Measurements from ENCODE around the gene RPS6KL1.

Gene RPS6KL1

GRCh38 chr14:74938531-74939495 is 15.8 kb upstream of the RPS6KL1 start:
- Histone ChIP-seq H3K79me2 (no peaks in the 10 kb centered on the region), H3K4me3 (ENCODE audit: low read depth, low read length) (no peak overlapping the region), H3K4me2 (ENCODE audit: low read length) (no peak overlapping the region), H3K27ac (peak overlapping the region; percentile 15), H2AFZ (no peak overlapping the region), H3K9ac (no peak overlapping the region), H3K27me3 (ENCODE audit: control insufficient read depth, insufficient read depth, low read length) (no peaks in the 10 kb centered on the region), H3K36me3 (ENCODE audit: control insufficient read depth, insufficient read depth, low read length) (no peaks in the 10 kb centered on the region), H3K4me1 (no peaks in the 10 kb centered on the region), H3K9me3 (ENCODE audit: control insufficient read depth, low read length) (no peaks in the 10 kb centered on the region)
- no peak for TF ChIP-seq CTCF (IDR thresholded peaks at IDR 0.05)

- Histone ChIP-seq H3K36me3 (ENCODE audit: control insufficient read depth, insufficient read depth, low read length) (no peaks in the 10 kb centered on the region), H3K9ac (no peak overlapping the region), H3K27me3 (ENCODE audit: control insufficient read depth, insufficient read depth, low read length) (no peaks in the 10 kb centered on the region), H3K9me3 (ENCODE audit: control insufficient read depth, low read length) (no peaks in the 10 kb centered on the region), H3K4me1 (no peaks in the 10 kb centered on the region), H3K4me2 (ENCODE audit: low read length) (no peak overlapping the region), H3K27ac (no peak overlapping the region), H2AFZ (no peak overlapping the region), H3K4me3 (ENCODE audit: low read depth, low read length) (no peak overlapping the region), H3K79me2 (no peaks in the 10 kb centered on the region)
- TF ChIP-seq CTCF (IDR thresholded peaks at IDR 0.05) = no peak
Measured at GRCh38 chr14:74937171-74937570, 14.1 kb upstream of the RPS6KL1 start.

GRCh38 chr14:74936731-74937130 is 13.7 kb upstream of the RPS6KL1 start:
- Histone ChIP-seq H3K27ac (no peak overlapping the region), H2AFZ (no peak overlapping the region), H3K4me1 (no peaks in the 10 kb centered on the region), H3K79me2 (no peaks in the 10 kb centered on the region), H3K4me2 (ENCODE audit: low read length) (no peak overlapping the region), H3K9me3 (ENCODE audit: control insufficient read depth, low read length) (no peaks in the 10 kb centered on the region), H3K9ac (no peak overlapping the region), H3K36me3 (ENCODE audit: control insufficient read depth, insufficient read depth, low read length) (no peaks in the 10 kb centered on the region), H3K27me3 (ENCODE audit: control insufficient read depth, insufficient read depth, low read length) (no peaks in the 10 kb centered on the region), H3K4me3 (ENCODE audit: low read depth, low read length) (no peak overlapping the region)
- TF ChIP-seq CTCF (IDR thresholded peaks at IDR 0.05) = no peak

- Histone ChIP-seq H3K27me3 (ENCODE audit: control insufficient read depth, insufficient read depth, low read length) (no peaks in the 10 kb centered on the region), H3K4me2 (ENCODE audit: low read length) (no peak overlapping the region), H3K4me3 (ENCODE audit: low read depth, low read length) (no peak overlapping the region), H3K36me3 (ENCODE audit: control insufficient read depth, insufficient read depth, low read length) (no peaks in the 10 kb centered on the region), H3K9me3 (ENCODE audit: control insufficient read depth, low read length) (no peaks in the 10 kb centered on the region), H3K4me1 (no peaks in the 10 kb centered on the region), H3K9ac (no peak overlapping the region), H3K27ac (no peak overlapping the region), H3K79me2 (no peaks in the 10 kb centered on the region), H2AFZ (no peak overlapping the region)
- no peak for TF ChIP-seq CTCF (IDR thresholded peaks at IDR 0.05)
Measured at GRCh38 chr14:74936151-74936550, 13.1 kb upstream of the RPS6KL1 start.

- H3K4me1 ChIP-seq = no peaks in the 10 kb centered on the region
- TF ChIP-seq CTCF (IDR thresholded peaks at IDR 0.05) = no peak
- no peak overlapping the region for H3K4me3 ChIP-seq (ENCODE audit: low read depth, low read length)
- H3K79me2 ChIP-seq = no peaks in the 10 kb centered on the region
- H3K27ac ChIP-seq = no peak overlapping the region
- no peaks in the 10 kb centered on the region for H3K27me3 ChIP-seq (ENCODE audit: control insufficient read depth, insufficient read depth, low read length)
- no peak overlapping the region for H2AFZ ChIP-seq
- H3K4me2 ChIP-seq (ENCODE audit: low read length) = no peak overlapping the region
- H3K9me3 ChIP-seq (ENCODE audit: control insufficient read depth, low read length) = no peaks in the 10 kb centered on the region
- H3K9ac ChIP-seq = no peak overlapping the region
- H3K36me3 ChIP-seq (ENCODE audit: control insufficient read depth, insufficient read depth, low read length) = no peaks in the 10 kb centered on the region
Measured at GRCh38 chr14:74935360-74935680, 12.3 kb upstream of the RPS6KL1 start.
